Tongue (tissue), 2 donors: ENCODE data around the gene TPCN2. TPM values are rescaled to one million over a fixed set of nuclear protein-coding genes. Genes with fewer than 3 reads are reported as not detected.
"Not testable (repeated sequence)": the region's sequence is repeated elsewhere in the genome, so short reads cannot be mapped to it uniquely, and the experiment has no call there.

Source experiments
- DNase-seq: peaks from one replicate; pipeline ENCODE4 v3.0.0-alpha.2; 2015
- total RNA-seq: library from RNA; depleted of rRNA; stranded (reverse); fragments of >200 nt; gene quantifications from one replicate; pipeline ENCODE4 v1.2.3, GENCODE V29; 2014

TPCN2 gene
- total RNA-seq, 1 donor from 2014 or later, result 11.5 TPM

GRCh38 chr11:69130654-69131053 is 81.9 kb downstream of the TPCN2 start:
- DNase-seq, result no peak

GRCh38 chr11:69131121-69131566 is 82.4 kb downstream of the TPCN2 start:
- peak; percentile 31 for DNase-seq

GRCh38 chr11:69131644-69132300 is 83.0 kb downstream of the TPCN2 start:
- DNase-seq, result peak; percentile 90

GRCh38 chr11:69132301-69132670 is 83.6 kb downstream of the TPCN2 start:
- no peak for DNase-seq

GRCh38 chr11:69133251-69133650 is 84.5 kb downstream of the TPCN2 start:
- no peak for DNase-seq

- DNase-seq, result not testable (repeated sequence)
These were observed 85.5 kb downstream of the TPCN2 start for GRCh38 chr11:69134182-69134581.

- DNase-seq, result no peak
These were observed 86.2 kb downstream of the TPCN2 start for GRCh38 chr11:69134957-69135356.

GRCh38 chr11:69135420-69136363 is 87.0 kb downstream of the TPCN2 start:
- no peak for DNase-seq

GRCh38 chr11:69136471-69136870 is 87.7 kb downstream of the TPCN2 start:
- DNase-seq, result no peak

GRCh38 chr11:69137151-69137844 is 88.6 kb downstream of the TPCN2 start:
- DNase-seq, result no peak

GRCh38 chr11:69138265-69138664 is 89.5 kb downstream of the TPCN2 start:
- DNase-seq, result no peak

- DNase-seq, result not testable (repeated sequence)
These were observed 91.4 kb downstream of the TPCN2 start for GRCh38 chr11:69140161-69140560.

- DNase-seq, result peak; percentile 40
These were observed 91.9 kb downstream of the TPCN2 start for GRCh38 chr11:69140635-69141034.

- DNase-seq, result no peak
These were observed 93.0 kb downstream of the TPCN2 start for GRCh38 chr11:69141742-69142141.

- no peak for DNase-seq
These were observed 94.2 kb downstream of the TPCN2 start for GRCh38 chr11:69142895-69143294.

- no peak for DNase-seq
These were observed 95.8 kb downstream of the TPCN2 start for GRCh38 chr11:69144316-69145049.

- DNase-seq, result no peak
These were observed 96.3 kb downstream of the TPCN2 start for GRCh38 chr11:69145050-69145380.

GRCh38 chr11:69148377-69148762 is 99.6 kb downstream of the TPCN2 start:
- DNase-seq, result no peak

GRCh38 chr11:69148806-69149205 is 100.1 kb downstream of the TPCN2 start:
- no peak for DNase-seq

- not testable (repeated sequence) for DNase-seq
These were observed 100.8 kb downstream of the TPCN2 start for GRCh38 chr11:69149338-69150045.

GRCh38 chr11:69150175-69150574 is 101.4 kb downstream of the TPCN2 start:
- no peak for DNase-seq

GRCh38 chr11:69151836-69152235 is 103.1 kb downstream of the TPCN2 start:
- no peak for DNase-seq
